GM21825 (cell line): Measurements from ENCODE around the gene DCTPP1.
A peak's percentile ranks its signal among the peaks of the same experiment; 100 is the strongest.

Source experiments
- ATAC-seq: cut with Tn5 transposase; IDR thresholded peaks from one replicate; pipeline ENCODE4 v1.9.1; 2021; ENCODE audit warnings: mild to moderate bottlenecking, moderate library complexity; ENCODE audit not compliant: unreplicated experiment

DCTPP1 gene

DNA sequence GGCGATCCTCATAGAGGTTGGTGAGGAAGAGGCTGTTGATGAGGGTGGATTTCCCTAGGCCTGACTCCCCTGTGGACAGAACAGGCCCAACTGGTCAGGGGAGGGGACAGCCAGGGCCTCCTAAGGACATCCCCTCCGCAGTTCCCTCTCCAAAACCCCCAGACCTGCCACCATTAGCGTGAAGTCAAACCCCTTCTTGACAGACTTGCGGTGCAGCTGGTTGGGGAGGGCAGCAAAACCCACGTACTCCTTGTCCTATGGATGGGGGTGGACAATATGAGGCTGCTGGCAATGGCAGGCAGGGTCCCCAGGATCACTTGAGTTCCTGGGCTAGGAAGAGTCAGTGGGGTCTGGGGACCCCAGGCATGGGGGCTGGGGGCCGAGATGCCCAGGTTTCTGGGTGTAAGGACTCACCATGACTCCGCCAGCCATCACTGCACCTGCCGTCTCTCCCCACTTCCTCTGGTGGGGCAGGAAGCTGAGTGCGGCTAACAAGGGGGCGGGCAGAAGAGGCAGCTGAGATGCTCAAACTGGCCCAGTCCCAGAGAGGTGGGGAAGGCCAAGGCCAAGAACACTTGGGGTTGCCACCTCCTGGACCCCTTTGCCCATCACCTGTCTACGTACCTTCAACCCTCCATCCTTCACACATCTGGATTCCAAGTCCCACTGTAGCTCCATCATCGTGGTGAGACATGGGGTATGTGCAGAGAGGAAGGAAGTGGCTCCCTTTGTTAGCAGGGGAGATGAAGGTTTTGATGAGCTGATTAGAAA is 47.5 kb downstream of the DCTPP1 start, which contains the start of gene SEPTIN1:
SEPTIN1 (minus strand) TSS at position 451 of the 771 bp plus-strand sequence; CDS start at position 432, 19 bp downstream.
- no peak for ATAC-seq

DNA sequence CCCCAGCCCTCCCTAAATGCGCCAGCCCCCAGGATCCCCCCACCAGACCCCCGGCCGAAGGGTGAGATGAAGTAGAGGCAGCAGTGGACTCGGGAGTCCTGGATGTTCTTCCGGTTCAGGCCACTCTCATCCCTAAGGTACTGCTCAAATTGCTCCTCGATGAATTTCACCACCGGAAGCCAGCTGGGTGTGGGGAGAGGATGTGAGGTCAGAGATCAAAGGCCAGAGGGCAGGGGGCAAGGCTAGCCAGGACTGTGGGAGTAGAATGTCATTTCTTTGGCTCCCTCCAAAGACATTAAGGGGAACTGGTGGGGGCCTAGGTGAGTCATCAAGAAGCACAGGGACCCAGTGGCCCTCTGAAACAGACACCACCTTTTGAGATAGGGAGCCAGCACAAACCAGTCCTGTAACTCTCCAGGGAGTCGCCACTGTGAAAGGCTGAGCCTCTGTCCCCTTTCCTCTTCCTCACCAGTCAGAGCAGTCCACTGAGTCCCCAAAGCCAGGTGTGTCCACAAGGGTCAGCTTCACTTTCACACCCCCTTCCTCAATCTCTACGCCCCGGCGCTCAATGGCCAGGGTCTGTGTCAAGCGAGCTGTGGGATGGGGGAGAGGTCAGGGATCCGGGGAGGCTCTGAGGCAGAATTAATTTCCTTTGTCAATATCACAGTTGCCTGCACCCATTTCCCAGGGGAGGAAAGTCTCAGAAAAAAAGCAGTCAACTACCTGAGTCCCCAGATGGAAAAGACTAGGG is 48.4 kb downstream of the DCTPP1 start:
- no peak for ATAC-seq

DNA sequence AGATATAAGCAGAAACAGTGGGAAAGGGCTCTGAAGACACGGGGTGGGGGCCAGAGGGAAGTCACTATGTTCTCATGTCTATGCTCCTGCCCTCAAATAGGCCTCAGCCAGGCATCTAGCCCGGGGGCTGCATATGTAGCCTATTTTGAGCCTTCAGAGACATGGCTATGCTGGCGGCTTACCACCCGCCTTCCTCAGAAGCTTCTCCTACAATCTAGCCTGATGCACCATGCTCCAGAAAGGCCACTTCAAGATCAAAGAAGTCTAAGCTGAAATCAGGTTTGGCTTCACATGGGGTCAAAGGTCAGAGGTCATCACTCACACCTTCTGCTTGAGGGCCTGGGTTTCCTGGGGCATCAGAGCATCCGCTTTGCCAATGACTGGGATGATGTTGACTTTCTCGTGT is 49.0 kb downstream of the DCTPP1 start:
- no peak for ATAC-seq

DNA sequence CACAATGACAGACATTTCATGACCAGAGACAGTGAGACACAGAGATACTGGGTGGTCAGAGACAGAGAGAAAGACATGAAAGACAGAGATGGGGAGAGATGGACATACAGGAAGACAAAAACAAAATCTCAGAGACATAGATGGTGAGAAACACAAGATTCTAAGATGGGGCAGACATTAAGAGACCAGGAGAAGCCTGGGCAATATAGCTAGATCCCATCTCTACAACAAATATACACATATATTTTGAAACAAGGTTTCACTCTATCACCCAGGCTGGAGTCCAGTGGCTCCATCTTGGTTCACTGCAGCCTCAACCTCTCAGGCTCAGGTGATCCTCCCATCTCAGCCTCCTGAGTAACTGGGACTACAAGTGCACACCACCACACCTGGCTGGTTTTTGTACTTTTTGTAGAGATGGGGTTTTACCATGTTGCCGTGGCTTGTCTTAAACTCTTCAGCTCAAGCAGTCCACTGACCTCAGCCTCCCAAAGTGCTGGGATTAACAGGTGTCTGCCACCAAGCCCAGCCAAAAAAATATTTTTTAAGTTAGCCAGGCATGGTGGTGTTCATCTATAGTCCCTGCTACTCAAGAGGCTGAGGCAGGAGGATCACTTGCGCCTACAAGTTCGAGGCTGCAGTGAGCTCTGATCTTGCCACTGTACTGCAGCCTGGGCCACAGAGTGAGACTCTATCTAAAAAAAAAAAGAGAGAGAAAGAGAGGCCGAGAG is 49.6 kb downstream of the DCTPP1 start:
- ATAC-seq, result no peak

DNA sequence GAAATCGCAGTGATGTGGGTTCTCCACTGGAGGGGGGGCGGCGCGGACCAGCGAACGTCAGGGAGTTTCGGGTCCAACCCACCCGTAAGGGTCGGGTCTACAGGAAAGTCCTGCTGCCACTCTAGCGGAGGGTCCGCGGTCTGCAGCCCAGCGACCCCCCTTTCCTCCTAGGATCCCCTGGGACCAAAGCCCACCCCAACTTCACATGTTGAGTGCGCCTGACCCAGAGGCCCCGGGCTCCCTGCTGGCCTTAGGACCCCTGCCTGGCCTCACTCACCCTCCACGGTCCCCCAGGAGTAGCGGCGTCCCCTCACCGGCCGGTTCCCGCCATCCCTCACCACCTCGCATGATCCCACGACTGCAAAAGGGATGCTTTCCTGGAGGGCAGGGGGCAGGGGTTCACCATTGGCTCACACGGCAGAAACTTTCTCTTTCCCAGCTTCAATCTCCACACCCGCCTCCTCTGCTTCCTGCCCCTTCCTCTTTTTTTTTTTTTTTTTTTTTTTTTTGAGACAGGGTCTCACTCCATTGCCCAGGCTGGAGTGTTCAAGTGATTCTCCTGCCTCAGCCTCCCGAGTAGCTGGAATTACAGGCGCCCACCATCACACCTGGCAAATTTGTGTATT is 50.6 kb downstream of the DCTPP1 start:
- no peak for ATAC-seq

DNA sequence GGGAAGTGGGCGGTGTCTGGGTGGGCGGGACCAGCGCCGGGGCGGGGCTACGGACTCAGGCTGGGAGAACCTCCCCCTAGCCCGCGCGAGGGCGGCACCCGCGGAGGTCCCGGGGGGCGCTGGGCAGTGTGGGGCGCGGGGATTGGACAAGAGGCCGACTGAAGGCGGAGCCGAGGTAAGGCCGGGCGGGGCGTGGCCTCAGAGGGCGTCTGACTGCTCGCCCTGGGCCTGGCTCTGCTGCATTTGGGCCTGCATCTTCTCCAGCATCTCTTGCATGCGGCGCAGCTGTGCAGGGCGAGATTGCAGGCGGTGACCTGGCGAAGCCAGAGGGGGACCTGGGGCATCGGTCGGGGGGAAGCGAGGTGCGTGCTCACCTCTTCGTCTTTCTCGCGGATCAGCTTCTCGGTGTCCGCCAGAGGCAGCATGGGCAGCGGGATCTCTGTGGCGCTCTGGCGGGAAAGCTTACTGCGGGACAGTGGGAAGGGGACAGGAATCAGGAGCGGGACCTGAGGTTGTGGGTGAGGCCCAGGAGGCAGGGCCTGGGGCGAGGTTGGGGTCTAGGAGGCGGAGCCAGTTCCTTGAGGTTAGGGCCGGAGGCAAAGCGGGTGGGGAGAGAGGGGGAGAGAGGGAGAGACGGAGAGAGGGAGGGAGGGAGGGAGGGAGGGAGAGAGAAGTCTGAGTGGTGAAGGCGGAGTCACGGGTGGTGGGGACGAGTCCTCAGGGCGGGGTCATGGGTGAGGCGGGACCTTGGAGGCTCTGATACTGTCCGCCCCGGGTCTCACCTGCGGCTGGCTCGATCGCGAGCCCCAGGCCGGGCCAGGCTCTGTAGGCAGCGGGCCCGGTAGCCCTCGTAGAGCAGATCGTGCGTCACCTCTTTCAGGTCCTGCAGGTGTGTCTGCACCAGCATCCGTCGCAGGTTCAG is 51.3 kb downstream of the DCTPP1 start:
- peak; percentile 84 for ATAC-seq

DNA sequence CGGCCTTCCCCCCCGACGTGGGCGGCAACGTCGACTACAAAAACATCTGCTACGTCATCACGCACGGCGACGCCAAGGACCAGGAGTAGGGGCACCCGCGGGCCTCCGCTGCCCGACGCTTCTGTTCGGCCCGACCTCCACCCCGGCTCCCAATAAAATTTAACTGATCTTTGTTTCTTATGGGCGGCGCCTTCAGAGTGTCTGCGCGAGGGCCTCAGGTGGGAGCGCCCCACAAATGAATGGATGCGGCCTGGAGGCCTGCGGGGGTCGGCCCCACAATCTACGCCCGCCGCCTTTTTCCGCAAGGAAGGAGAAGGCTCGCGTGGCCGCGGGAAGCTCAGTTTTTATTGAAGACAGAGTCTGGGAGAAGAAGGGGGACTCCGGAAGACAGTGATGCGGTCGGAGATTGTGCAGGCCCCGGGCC is 52.0 kb downstream of the DCTPP1 start:
- ATAC-seq, result peak; percentile 21

DNA sequence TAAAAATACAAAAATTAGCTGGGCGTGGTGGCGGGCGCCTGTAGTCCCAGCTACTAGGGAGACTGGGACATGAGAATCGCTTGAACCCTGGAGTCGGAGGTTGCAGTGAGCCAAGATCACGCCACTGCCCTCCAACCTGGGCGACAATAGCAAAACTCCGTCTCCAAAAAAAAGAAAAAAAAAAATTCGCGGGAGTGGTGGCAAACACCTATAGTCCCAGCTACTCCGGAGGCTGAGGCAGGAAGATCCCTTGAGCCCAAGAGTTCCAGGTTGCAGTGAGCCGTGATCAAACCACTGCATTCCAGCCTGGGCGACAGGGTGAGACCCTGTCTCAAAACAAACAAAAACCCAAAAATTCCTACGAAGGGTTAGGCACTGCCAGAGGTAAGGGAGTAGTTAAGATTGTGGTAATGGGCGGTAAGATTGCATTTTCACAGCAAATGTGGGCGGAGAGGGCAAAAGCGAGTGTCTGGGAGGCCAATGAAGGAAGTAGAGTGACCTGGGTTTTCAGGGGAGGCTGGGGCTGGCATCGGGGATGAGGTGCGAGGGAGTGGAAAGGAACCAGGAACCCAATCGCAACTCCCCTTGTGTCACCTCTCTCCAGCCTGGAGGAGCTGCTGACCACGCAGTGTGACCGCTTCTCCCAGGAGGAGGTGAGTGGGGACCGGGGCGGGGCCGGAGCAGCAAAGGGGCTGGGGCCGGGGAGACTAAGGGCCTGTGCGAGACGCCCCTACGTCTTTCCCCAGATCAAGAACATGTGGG is 52.6 kb downstream of the DCTPP1 start:
- no peak for ATAC-seq

DNA sequence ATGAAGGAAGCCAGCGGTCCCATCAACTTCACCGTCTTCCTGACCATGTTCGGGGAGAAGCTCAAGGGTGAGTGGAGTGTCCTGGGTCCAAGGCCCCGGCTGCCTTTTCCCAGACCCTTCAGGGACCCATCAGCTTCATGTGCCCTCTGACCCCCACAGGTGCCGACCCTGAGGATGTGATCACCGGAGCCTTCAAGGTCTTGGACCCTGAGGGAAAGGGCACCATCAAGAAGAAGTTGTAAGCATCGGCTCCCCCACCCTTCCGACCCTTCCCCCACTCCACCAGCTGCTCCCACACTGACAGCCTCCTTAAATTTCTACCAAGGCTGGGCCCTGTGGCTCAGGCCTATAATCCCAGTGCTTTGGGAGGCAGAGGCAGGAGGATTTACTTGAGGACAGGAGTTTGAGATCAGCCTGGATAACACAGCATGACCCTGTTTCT is 53.3 kb downstream of the DCTPP1 start:
- ATAC-seq, result no peak

DNA sequence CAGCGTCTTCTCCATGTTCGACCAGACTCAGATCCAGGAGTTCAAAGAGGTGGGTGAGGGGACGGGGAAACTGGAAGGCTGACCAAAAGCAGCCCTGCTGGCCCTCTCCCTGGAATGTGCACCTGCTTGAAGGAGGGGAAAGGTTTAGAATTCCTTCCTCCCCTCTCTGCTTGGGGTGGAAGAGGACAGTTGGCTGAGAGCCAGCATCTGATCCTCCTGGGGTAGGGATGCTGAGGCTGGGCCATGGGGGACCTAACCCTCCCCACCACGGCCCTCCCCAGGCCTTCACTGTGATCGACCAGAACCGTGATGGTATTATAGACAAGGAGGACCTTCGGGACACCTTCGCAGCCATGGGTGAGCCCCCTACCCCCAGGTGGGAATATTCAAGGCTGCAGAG is 54.0 kb downstream of the DCTPP1 start:
- no peak for ATAC-seq

DNA sequence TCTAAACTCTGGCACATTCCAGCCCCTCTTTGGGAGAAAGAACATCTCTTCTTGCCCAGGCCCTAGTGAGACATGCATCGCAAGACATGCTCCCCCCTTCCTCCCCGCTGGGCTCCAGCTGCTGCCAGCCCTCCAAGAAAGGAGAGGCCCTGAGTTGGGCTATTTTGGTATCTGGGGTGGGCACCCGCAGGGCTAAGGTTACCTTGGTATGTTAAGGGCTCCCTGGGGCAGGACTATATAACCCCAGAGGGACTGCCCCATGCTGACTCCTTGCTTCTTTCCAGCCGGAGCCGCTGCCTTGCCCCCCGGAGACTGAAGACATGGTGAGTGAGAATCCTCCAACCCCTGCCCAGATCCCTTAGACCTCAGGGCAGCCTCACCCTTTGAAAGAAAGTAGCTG is 55.3 kb downstream of the DCTPP1 start, which contains the start of gene MYL11:
MYL11 (plus strand) TSS at position 265 of the 400 bp plus-strand sequence; CDS start at position 321, 56 bp downstream.
- no peak for ATAC-seq
